Brain microvascular endothelial cell (primary cell): ENCODE results near the gene ZSCAN5B.

ENCODE experiments used
- DNase-seq: peaks from one replicate; pipeline ENCODE4 v3.0.0-alpha.2; 2020
- H3K27ac ChIP-seq: fragments of 250-450 bp; sonication (Bioruptor Pico); 2 replicates; pipeline ENCODE4 v1.5.1; 2020; ENCODE audit warnings: mild to moderate bottlenecking, moderate library complexity
- H3K27me3 ChIP-seq: fragments of 250-450 bp; sonication (Bioruptor Pico); replicated peaks from 2 replicates; pipeline ENCODE4 v1.5.1; 2020; ENCODE audit warnings: mild to moderate bottlenecking
- H3K36me3 ChIP-seq: fragments of 250-450 bp; sonication (Bioruptor Pico); replicated peaks from 2 replicates; pipeline ENCODE4 v1.5.1; 2020; ENCODE audit warnings: mild to moderate bottlenecking
- H3K4me3 ChIP-seq: 2 replicates; pipeline ENCODE4 v1.5.1; 2011; ENCODE audit warnings: low read depth, mild to moderate bottlenecking, control low read depth, low read length, moderate library complexity
- in situ Hi-C: cut with HindIII; loops from 2 replicates; pipeline ENCODE4 v1.10.0; 2017; ENCODE audit warnings: low sequenced_read_pairs, low pct_ligation_motif_present
- TF ChIP-seq, protein P1 (sequence below): IDR thresholded peaks from 2 replicates; pipeline ENCODE4 v1.5.1; 2011; ENCODE audit warnings: low read depth, mild to moderate bottlenecking, moderate library complexity, low read length, control low read depth, inconsistent platforms; ENCODE audit errors: missing control alignments

The ZSCAN5B gene

DNA sequence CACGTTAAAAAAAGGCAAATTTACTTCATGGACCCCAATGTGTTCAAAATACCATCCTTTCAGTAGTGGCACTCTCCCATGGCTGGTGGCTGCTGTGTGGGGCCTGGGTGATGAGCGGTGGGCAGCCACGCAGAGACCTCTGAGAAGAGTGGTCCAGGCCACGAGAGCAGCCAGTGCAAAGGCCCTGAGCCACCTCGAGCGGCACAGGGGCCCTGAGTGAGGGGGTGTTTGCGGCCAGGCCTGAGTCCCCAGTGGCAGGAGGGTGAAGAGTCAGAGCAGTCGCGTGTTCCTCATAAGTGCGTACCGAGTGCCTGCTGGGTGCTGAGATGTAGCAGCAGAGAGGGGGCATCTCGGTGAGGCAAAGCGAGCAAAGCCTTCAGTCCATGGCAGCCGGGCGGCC lies 49.5 kb downstream of the ZSCAN5B start:
- Histone ChIP-seq H3K27ac (no peak overlapping the region), H3K4me3 (no peak overlapping the region), H3K27me3 (no peaks in the 10 kb centered on the region), H3K36me3 (peaks cover 22% of the 10 kb centered on the region)
- in situ Hi-C loops, result no loop called here
- TF ChIP-seq, protein P1, sequence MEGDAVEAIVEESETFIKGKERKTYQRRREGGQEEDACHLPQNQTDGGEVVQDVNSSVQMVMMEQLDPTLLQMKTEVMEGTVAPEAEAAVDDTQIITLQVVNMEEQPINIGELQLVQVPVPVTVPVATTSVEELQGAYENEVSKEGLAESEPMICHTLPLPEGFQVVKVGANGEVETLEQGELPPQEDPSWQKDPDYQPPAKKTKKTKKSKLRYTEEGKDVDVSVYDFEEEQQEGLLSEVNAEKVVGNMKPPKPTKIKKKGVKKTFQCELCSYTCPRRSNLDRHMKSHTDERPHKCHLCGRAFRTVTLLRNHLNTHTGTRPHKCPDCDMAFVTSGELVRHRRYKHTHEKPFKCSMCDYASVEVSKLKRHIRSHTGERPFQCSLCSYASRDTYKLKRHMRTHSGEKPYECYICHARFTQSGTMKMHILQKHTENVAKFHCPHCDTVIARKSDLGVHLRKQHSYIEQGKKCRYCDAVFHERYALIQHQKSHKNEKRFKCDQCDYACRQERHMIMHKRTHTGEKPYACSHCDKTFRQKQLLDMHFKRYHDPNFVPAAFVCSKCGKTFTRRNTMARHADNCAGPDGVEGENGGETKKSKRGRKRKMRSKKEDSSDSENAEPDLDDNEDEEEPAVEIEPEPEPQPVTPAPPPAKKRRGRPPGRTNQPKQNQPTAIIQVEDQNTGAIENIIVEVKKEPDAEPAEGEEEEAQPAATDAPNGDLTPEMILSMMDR, result no peak
- DNase-seq, result no peak

DNA sequence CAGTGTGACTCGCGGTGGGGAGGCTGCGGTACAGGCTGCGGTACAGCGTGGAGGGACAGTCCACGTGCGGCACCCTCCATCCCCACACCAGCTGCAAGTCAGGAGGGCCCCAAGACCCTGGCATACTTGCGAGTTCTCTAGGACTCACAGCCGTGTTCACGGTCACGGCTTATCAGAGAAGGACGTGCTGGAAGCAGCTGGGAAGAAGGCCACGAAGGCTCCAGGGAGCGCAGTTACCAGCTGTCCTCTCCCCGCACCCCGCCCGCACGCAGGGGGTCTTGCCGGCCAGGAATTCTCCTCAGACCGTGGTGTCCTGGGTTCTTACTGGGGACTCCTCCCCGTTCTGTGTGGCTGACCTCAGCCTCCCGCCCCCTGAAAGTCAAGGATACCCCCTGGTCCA lies 50.3 kb downstream of the ZSCAN5B start:
- H3K4me3 ChIP-seq, result no peak overlapping the region
- TF ChIP-seq, protein P1, result no peak
- DNase-seq, result no peak
- H3K27me3 ChIP-seq, result no peaks in the 10 kb centered on the region
- in situ Hi-C loops, result no loop called here
- H3K27ac ChIP-seq, result no peak overlapping the region
- H3K36me3 ChIP-seq, result peaks cover 26% of the 10 kb centered on the region

DNA sequence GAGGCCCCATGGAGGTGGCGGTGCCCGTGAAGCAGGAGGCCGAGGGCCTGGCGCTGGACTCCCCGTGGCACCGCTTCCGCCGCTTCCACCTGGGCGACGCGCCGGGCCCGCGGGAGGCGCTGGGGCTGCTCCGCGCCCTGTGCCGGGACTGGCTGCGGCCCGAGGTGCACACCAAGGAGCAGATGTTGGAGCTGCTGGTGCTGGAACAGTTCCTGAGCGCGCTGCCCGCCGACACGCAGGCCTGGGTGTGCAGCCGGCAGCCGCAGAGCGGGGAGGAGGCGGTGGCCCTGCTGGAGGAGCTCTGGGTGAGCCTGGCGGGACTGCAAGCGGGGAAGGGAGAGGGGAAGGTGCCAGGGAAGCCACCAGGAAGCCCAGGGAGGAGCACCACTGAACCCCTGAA lies 50.7 kb downstream of the ZSCAN5B start:
- in situ Hi-C loops, result no loop called here
- no peak for DNase-seq

DNA sequence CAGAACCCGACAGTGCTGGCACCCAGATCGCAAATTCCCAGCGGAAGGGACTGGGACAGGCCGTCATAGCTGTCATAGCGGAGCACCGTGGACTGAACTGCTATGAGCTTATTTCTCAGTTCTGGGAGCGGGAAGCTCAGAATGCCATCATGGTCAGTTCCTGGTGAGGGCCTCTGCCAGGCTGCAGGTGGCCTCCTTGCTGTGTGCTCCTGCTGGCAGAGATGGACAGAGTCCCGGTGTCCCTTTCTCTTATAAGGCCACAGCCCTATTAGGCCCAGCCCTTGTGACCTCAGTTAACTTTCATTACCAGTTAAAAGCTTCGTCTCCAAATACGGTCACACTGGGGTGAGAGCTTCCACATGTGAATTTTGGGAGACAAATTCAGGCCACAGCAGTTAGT lies 51.9 kb downstream of the ZSCAN5B start:
- DNase-seq, result no peak
- Histone ChIP-seq H3K36me3 (peaks cover 26% of the 10 kb centered on the region), H3K4me3 (no peak overlapping the region), H3K27ac (no peak overlapping the region), H3K27me3 (no peaks in the 10 kb centered on the region)
- in situ Hi-C loops, result no loop called here
- TF ChIP-seq, protein P1, result no peak

More for the DNA sequence above, 50.7 kb downstream of the ZSCAN5B start:
- Histone ChIP-seq H3K27me3 (no peaks in the 10 kb centered on the region), H3K36me3 (peaks cover 26% of the 10 kb centered on the region), H3K4me3 (no peak overlapping the region), H3K27ac (no peak overlapping the region)
- TF ChIP-seq, protein P1, result no peak

DNA sequence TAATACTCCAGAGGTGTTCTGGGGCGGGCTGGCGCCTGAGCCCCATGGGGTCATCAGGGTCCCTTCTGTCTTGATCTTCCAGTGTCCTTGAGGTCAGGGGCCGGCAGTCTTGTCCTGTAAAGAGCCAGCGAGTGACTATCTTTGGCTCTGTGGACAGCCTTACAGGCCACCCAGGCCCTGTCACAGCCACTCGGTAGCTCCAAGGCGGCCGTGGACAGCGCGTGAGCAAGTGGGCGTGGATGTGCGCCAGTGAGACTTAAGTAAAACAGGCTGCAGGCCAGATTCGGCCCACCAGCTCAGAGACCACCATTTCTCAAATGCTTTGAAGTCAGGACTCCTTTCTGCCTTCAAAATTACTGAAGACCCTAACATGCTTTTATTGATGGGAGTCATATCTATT lies 52.8 kb downstream of the ZSCAN5B start:
- Histone ChIP-seq H3K27ac (no peak overlapping the region), H3K36me3 (peaks cover 25% of the 10 kb centered on the region), H3K27me3 (no peaks in the 10 kb centered on the region), H3K4me3 (no peak overlapping the region)
- DNase-seq, result no peak
- TF ChIP-seq, protein P1, result no peak
- in situ Hi-C loops, result no loop called here

DNA sequence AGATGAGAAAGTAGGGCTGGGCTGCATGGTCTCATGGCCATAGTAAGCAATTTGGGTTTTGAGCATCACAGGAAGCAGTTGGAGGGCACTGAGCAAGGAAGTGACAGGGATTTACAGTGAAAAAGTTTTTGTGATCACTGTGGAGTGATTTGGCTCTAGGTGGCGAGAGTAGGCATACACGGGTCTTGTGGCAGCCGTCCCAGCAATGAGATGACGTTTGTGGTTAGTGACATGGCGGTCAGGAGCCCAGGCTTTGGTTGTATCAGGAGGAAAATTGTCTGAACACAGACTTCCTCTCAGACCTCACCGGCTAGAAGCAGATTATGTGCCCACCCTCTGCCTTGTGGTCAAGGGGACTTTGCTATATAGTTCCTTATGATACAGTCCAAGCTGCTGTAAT lies 53.2 kb downstream of the ZSCAN5B start:
- in situ Hi-C loops, result no loop called here
- no peak overlapping the region for H3K4me3 ChIP-seq
- H3K27ac ChIP-seq, result no peak overlapping the region
- no peaks in the 10 kb centered on the region for H3K27me3 ChIP-seq
- TF ChIP-seq, protein P1, result no peak
- DNase-seq, result no peak
- H3K36me3 ChIP-seq, result peaks cover 21% of the 10 kb centered on the region
